ENCODE measurements around the gene ZNF267.
"Not testable (repeated sequence)": the region's sequence is repeated elsewhere in the genome, so short reads cannot be mapped to it uniquely, and the experiment has no call there.

Gene ZNF267

DNA sequence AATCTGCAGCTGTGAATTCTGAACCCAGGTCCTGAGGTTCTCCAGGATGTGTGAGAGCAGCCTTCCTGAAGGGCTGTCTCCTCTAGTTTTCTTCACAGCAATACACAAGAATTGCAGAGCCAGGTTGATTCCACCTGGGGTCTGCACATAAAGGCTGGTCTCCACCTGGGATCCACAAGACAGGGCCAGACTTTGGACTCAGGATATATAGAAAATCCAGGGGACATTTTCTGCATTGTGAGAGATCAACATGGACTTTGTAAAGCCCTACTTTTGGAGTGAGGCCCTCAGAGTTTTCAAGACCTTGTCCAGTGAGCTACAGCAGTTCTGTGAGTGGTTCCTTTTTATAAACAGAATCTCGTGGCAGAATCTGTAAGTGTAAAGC is 6.3 kb downstream of the ZNF267 start:
- DNase-seq (ENCODE audit: low read depth, low spot score) = no peak

GRCh38 chr16:31880322-31880979 is 6.8 kb downstream of the ZNF267 start:
- DNase-seq (ENCODE audit: low read depth, low spot score) = no peak

DNA sequence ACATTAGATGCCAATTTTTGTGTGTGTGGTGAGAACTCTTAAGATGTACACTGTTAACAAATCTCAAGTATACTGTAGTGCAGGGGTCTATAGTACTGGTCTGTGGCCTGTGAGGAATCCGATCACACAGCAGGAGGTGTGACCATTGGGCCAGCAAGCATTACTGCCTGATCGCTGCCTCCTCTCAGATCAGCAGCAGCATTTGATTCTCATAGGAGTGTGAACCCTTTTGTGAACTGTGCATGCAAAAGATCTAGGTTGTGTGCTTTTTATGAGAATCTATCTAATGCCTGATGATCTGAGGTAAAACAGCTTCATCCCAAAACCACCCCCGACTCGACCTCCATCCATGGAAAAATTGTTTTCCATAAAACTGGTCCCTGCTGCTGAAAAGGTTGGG is 12.6 kb downstream of the ZNF267 start:
- DNase-seq (ENCODE audit: low read depth, low spot score) = no peak

DNA sequence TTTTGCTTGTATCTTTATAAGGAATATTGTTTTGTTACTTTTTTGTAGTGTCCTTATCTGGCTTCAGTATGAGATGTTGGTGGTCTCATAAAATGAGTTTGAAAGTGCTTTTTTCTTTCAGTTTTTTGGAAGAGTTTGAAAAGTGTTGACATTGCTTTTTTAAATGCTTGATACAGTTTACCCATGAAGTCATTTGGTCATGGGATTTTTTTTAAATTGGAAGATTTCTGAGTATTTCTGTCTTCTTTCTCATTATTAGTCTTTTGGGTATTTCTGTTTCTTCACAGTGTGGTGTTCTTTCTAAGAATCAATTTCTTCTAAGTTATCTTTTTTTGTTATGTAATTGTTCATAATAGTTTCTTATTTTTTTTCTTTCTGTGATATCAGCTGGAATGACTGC is 15.1 kb downstream of the ZNF267 start:
- DNase-seq (ENCODE audit: low read depth, low spot score) = no peak

DNA sequence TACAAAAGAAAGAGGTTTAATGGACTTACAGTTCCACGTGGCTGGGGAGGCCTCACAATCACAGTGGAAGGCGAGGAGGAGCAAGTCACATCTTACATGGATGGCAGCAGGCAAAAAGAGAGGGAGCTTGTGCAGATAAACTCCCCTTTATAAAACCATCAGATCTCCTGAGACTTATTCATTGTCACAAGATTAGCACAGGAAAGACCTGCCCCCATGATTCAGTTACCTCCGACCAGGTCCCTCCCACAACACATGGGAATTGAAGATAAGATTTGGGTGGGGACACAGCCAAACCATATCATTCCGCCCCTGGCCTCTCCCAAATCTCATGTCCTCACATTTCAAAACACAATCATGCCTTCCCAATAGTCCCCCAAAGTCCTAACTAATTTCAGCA is 18.5 kb downstream of the ZNF267 start:
- DNase-seq (ENCODE audit: low read depth, low spot score) = not testable (repeated sequence)

- DNase-seq (ENCODE audit: low read depth, low spot score) = no peak
Observed at GRCh38 chr16:31893824-31894223, 20.2 kb downstream of the ZNF267 start.

GRCh38 chr16:31897283-31897682 is 23.7 kb downstream of the ZNF267 start:
- DNase-seq (ENCODE audit: low read depth, low spot score) = no peak

DNA sequence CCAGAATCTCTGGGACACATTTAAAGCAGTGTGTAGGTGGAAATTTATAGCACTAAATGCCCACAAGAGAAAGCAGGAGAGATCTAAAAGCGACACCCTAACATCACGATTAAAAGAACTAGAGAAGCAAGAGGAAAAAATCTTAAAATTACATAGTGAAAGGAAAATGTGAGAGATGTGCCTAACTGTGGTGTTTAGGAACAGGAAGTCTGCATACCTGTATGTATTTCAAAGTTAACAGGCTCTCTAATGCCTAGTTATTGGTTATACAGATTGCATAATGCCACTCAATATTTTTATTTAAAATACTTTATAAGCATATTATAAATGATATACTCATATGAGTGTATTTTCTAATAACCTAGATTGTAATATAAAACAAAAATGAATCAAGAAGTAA is 25.9 kb downstream of the ZNF267 start:
- no peak for DNase-seq (ENCODE audit: low read depth, low spot score)

- not testable (repeated sequence) for DNase-seq (ENCODE audit: low read depth, low spot score)
Observed at GRCh38 chr16:31904571-31904970, 31.0 kb downstream of the ZNF267 start.

GRCh38 chr16:31913668-31914067 is 40.1 kb downstream of the ZNF267 start:
- DNase-seq (ENCODE audit: low read depth, low spot score) = no peak

GRCh38 chr16:31916056-31916488 is 42.5 kb downstream of the ZNF267 start:
- DNase-seq (ENCODE audit: low read depth, low spot score) = no peak

- DNase-seq (ENCODE audit: low read depth, low spot score) = no peak
Observed at GRCh38 chr16:31920373-31920772, 46.8 kb downstream of the ZNF267 start.

DNA sequence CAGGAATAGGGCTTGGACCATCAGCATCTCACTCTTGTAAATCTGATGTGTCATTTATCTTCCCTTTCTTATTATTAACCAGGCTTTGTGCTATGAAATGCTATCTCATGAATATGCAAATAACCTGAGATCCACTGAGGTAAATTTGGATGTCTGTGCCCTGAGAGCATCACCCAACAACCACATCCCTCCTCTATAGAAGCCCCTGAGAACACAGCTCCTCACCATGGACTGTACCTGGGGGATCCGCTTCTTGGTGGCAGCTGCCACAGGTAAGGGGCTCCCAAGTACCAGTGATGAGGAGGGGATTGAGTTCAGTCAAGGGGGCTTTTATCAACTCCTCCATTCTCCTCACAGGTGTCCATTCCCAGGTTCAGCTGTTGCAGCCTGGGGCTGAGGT is 78.2 kb downstream of the ZNF267 start:
- DNase-seq (ENCODE audit: low read depth, low spot score) = not testable (repeated sequence)

GRCh38 chr16:31952206-31952605 is 78.6 kb downstream of the ZNF267 start:
- DNase-seq (ENCODE audit: low read depth, low spot score) = not testable (repeated sequence)

DNA sequence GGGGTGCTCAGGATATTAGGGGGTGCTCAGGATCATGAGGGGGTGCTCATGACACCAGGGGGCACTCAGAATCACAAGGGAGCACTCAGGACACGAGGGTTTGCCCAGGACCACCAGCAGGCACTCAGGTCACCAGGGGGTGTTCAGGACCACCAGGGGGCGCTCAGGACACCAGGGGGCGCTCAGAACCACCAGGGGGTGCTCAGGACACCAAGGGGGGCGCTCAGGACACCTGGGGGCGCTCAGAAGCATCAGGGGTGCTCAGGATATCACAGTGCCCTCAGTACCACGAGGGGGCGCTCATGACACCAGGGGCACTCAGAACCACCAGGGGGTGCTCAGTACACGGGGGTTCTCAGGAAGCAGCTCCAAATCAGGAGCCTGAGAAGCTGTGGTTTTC is 82.6 kb downstream of the ZNF267 start:
- DNase-seq (ENCODE audit: low read depth, low spot score) = not testable (repeated sequence)

- not testable (repeated sequence) for DNase-seq (ENCODE audit: low read depth, low spot score)
Observed at GRCh38 chr16:31960186-31960910, 86.7 kb downstream of the ZNF267 start.

Data from brain pericyte (primary cell).